Stimulated activated naive CD8-positive, alpha-beta T cell treated with anti-CD3 and anti-CD28 coated beads, Interleukin-15, Interleukin-2, amounts not matched to agents 100 ng/mL and 50 ng/mL, for 24 hours (primary cell): ENCODE data around the gene MMEL1.
A peak's percentile ranks its signal among the peaks of the same experiment; 100 is the strongest.
"Not testable (repeated sequence)": the region's sequence is repeated elsewhere in the genome, so short reads cannot be mapped to it uniquely, and the experiment has no call there.

Experiments
- H3K27ac Mint-ChIP-seq: one replicate; pipeline ENCODE4 v1.8.0; 2021; ENCODE audit warnings: mild to moderate bottlenecking, mixed read lengths
- H3K27me3 Mint-ChIP-seq: one replicate; pipeline ENCODE4 v1.8.0; 2021; ENCODE audit warnings: mixed read lengths
- H3K36me3 Mint-ChIP-seq: one replicate; pipeline ENCODE4 v1.8.0; 2021; ENCODE audit warnings: low read depth, mixed read lengths
- H3K4me1 Mint-ChIP-seq: one replicate; pipeline ENCODE4 v1.8.0; 2021; ENCODE audit warnings: low read depth, mixed read lengths
- H3K4me3 Mint-ChIP-seq: one replicate; pipeline ENCODE4 v1.8.0; 2021; ENCODE audit warnings: mild to moderate bottlenecking, mixed read lengths
- H3K9me3 Mint-ChIP-seq: one replicate; pipeline ENCODE4 v1.8.0; 2021; ENCODE audit warnings: mixed read lengths

Gene MMEL1

GRCh38 chr1:2635361-2636010, 2.7 kb upstream of the MMEL1 start:
- H3K9me3 Mint-ChIP-seq, result peaks cover 10% of the 10 kb centered on the region
- peaks cover 7% of the 10 kb centered on the region for H3K27me3 Mint-ChIP-seq
- H3K4me1 Mint-ChIP-seq, result peaks cover 7% of the 10 kb centered on the region
- H3K27ac Mint-ChIP-seq, result no peak overlapping the region
- H3K36me3 Mint-ChIP-seq, result no peaks in the 10 kb centered on the region
- no peak overlapping the region for H3K4me3 Mint-ChIP-seq

GRCh38 chr1:2633936-2634491, 1.2 kb upstream of the MMEL1 start:
- peaks cover 8% of the 10 kb centered on the region for H3K4me1 Mint-ChIP-seq
- peaks cover 16% of the 10 kb centered on the region for H3K9me3 Mint-ChIP-seq
- peaks cover 18% of the 10 kb centered on the region for H3K27me3 Mint-ChIP-seq
- H3K4me3 Mint-ChIP-seq, result no peak overlapping the region
- H3K27ac Mint-ChIP-seq, result no peak overlapping the region
- no peaks in the 10 kb centered on the region for H3K36me3 Mint-ChIP-seq

GRCh38 chr1:2633366-2633935, 635 bp upstream of the MMEL1 start:
- H3K36me3 Mint-ChIP-seq, result no peaks in the 10 kb centered on the region
- H3K27me3 Mint-ChIP-seq, result peaks cover 18% of the 10 kb centered on the region
- peaks cover 16% of the 10 kb centered on the region for H3K9me3 Mint-ChIP-seq
- peaks cover 8% of the 10 kb centered on the region for H3K4me1 Mint-ChIP-seq
- no peak overlapping the region for H3K4me3 Mint-ChIP-seq
- H3K27ac Mint-ChIP-seq, result no peak overlapping the region

GRCh38 chr1:2632051-2632430, 775 bp downstream of the MMEL1 start:
- Mint-ChIP-seq H3K36me3 (no peaks in the 10 kb centered on the region), H3K27me3 (peaks cover 25% of the 10 kb centered on the region), H3K27ac (no peak overlapping the region), H3K4me1 (peaks cover 8% of the 10 kb centered on the region), H3K9me3 (peaks cover 15% of the 10 kb centered on the region), H3K4me3 (no peak overlapping the region)

- no peak overlapping the region for H3K27ac Mint-ChIP-seq
- no peaks in the 10 kb centered on the region for H3K36me3 Mint-ChIP-seq
- peaks cover 10% of the 10 kb centered on the region for H3K9me3 Mint-ChIP-seq
- peaks cover 31% of the 10 kb centered on the region for H3K27me3 Mint-ChIP-seq
- no peak overlapping the region for H3K4me3 Mint-ChIP-seq
- peaks cover 6% of the 10 kb centered on the region for H3K4me1 Mint-ChIP-seq
Measured at GRCh38 chr1:2631136-2632050, 1.4 kb downstream of the MMEL1 start.

GRCh38 chr1:2630498-2631135, 2.2 kb downstream of the MMEL1 start:
- H3K27me3 Mint-ChIP-seq, result peaks cover 35% of the 10 kb centered on the region
- peaks cover 10% of the 10 kb centered on the region for H3K9me3 Mint-ChIP-seq
- no peaks in the 10 kb centered on the region for H3K36me3 Mint-ChIP-seq
- peaks cover 6% of the 10 kb centered on the region for H3K4me1 Mint-ChIP-seq
- H3K27ac Mint-ChIP-seq, result peak overlapping the region; percentile 65
- H3K4me3 Mint-ChIP-seq, result peak overlapping the region; percentile 30

- Mint-ChIP-seq H3K9me3 (peaks cover 10% of the 10 kb centered on the region), H3K36me3 (no peaks in the 10 kb centered on the region), H3K27ac (peak overlapping the region; percentile 65), H3K27me3 (peaks cover 38% of the 10 kb centered on the region), H3K4me3 (no peak overlapping the region), H3K4me1 (peaks cover 6% of the 10 kb centered on the region)
Measured at GRCh38 chr1:2629627-2630497, 3.0 kb downstream of the MMEL1 start.

- no peaks in the 10 kb centered on the region for H3K36me3 Mint-ChIP-seq
- H3K4me3 Mint-ChIP-seq, result no peak overlapping the region
- peaks cover 6% of the 10 kb centered on the region for H3K4me1 Mint-ChIP-seq
- H3K27me3 Mint-ChIP-seq, result peaks cover 43% of the 10 kb centered on the region
- peaks cover 10% of the 10 kb centered on the region for H3K9me3 Mint-ChIP-seq
- H3K27ac Mint-ChIP-seq, result no peak overlapping the region
Measured at GRCh38 chr1:2628933-2629626, 3.7 kb downstream of the MMEL1 start.

GRCh38 chr1:2628191-2628932, 4.5 kb downstream of the MMEL1 start:
- Mint-ChIP-seq H3K4me1 (peaks cover 6% of the 10 kb centered on the region), H3K27me3 (peaks cover 43% of the 10 kb centered on the region), H3K27ac (no peak overlapping the region), H3K36me3 (no peaks in the 10 kb centered on the region), H3K9me3 (peaks cover 10% of the 10 kb centered on the region), H3K4me3 (no peak overlapping the region)

GRCh38 chr1:2627746-2628145, 5.1 kb downstream of the MMEL1 start:
- Mint-ChIP-seq H3K4me1 (peaks cover 12% of the 10 kb centered on the region), H3K27ac (no peak overlapping the region), H3K4me3 (no peak overlapping the region), H3K9me3 (peaks cover 10% of the 10 kb centered on the region), H3K36me3 (no peaks in the 10 kb centered on the region), H3K27me3 (peaks cover 43% of the 10 kb centered on the region)

- Mint-ChIP-seq H3K4me1 (peaks cover 10% of the 10 kb centered on the region), H3K27me3 (peaks cover 44% of the 10 kb centered on the region)
- not testable (repeated sequence) for H3K4me3 Mint-ChIP-seq, H3K27ac Mint-ChIP-seq, H3K36me3 Mint-ChIP-seq, H3K9me3 Mint-ChIP-seq
Measured at GRCh38 chr1:2625748-2626147, 7.1 kb downstream of the MMEL1 start.

- peaks cover 6% of the 10 kb centered on the region for H3K4me1 Mint-ChIP-seq
- no peak overlapping the region for H3K27ac Mint-ChIP-seq
- peaks cover 4% of the 10 kb centered on the region for H3K9me3 Mint-ChIP-seq
- no peak overlapping the region for H3K4me3 Mint-ChIP-seq
- peaks cover 40% of the 10 kb centered on the region for H3K27me3 Mint-ChIP-seq
- no peaks in the 10 kb centered on the region for H3K36me3 Mint-ChIP-seq
Measured at GRCh38 chr1:2625311-2625710, 7.5 kb downstream of the MMEL1 start.

- Mint-ChIP-seq H3K4me3 (no peak overlapping the region), H3K36me3 (no peaks in the 10 kb centered on the region), H3K27me3 (peaks cover 35% of the 10 kb centered on the region), H3K9me3 (peaks cover 4% of the 10 kb centered on the region), H3K27ac (no peak overlapping the region), H3K4me1 (peaks cover 6% of the 10 kb centered on the region)
Measured at GRCh38 chr1:2624735-2625300, 8.0 kb downstream of the MMEL1 start.
